Measurements from ENCODE around the gene ANKIB1.
"Not testable (repeated sequence)": the region's sequence is repeated elsewhere in the genome, so short reads cannot be mapped to it uniquely, and the experiment has no call there.

The ANKIB1 gene

DNA sequence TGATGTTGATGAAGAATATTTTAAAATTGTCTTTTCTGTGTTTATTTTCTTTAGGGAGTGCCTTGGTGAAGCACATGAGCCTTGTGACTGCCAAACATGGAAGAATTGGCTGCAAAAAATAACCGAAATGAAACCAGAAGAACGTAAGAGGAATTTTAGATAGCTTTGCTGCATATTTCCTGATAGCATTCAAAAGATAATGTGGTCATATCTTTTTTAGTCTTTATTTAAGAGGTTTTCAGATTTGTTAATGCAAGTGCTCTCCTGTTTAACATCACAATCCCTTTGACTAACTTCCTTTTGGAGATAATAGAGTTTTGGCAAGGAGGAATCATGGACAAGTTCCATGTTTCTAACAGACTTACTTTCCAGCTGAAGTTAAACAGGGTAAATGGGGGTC lies 116.4 kb downstream of the ANKIB1 start:
- peaks cover 23% of the 10 kb centered on the region for H3K36me3 ChIP-seq (ENCODE audit: insufficient read depth, low read depth, low read length)
- H3K9ac ChIP-seq (ENCODE audit: low read depth, low read length): no peak overlapping the region
- peaks cover 3% of the 10 kb centered on the region; the same call in 1 of the 2 replicates for H3K4me1 ChIP-seq (ENCODE audit: insufficient read depth, low read length)
- no peaks in the 10 kb centered on the region for H3K27me3 ChIP-seq (ENCODE audit: insufficient read depth, low read length)
- H3K9me3 ChIP-seq (ENCODE audit: insufficient read depth, low read depth, low read length): no peaks in the 10 kb centered on the region
- H3K4me3 ChIP-seq (ENCODE audit: low read length): no peak overlapping the region
- H3K27ac ChIP-seq (ENCODE audit: low read length): no peak overlapping the region

DNA sequence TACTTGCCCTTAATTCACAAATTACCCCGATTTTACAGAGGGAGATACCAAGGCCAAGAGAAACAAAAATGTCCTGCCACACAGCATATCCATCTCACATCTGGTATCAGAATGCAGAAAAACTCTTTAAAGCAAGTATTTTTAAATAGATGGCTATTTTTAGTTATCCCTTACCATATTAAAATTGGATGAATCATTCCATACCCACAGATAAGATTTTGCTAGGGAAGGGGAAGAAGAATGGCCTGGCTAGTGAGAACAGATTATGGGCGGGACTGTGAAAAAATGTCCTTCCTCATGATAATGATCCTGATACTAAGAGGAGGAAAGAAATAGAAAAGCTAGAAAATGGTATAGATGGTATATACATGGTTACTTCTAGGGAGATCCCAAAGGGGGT lies 121.0 kb downstream of the ANKIB1 start:
- Histone ChIP-seq H3K27ac (ENCODE audit: low read length) (no peak overlapping the region), H3K4me1 (ENCODE audit: insufficient read depth, low read length) (no peaks in the 10 kb centered on the region), H3K27me3 (ENCODE audit: insufficient read depth, low read length) (no peaks in the 10 kb centered on the region), H3K9ac (ENCODE audit: low read depth, low read length) (no peak overlapping the region), H3K36me3 (ENCODE audit: insufficient read depth, low read depth, low read length) (peaks cover 23% of the 10 kb centered on the region), H3K9me3 (ENCODE audit: insufficient read depth, low read depth, low read length) (no peaks in the 10 kb centered on the region), H3K4me3 (ENCODE audit: low read length) (no peak overlapping the region)

DNA sequence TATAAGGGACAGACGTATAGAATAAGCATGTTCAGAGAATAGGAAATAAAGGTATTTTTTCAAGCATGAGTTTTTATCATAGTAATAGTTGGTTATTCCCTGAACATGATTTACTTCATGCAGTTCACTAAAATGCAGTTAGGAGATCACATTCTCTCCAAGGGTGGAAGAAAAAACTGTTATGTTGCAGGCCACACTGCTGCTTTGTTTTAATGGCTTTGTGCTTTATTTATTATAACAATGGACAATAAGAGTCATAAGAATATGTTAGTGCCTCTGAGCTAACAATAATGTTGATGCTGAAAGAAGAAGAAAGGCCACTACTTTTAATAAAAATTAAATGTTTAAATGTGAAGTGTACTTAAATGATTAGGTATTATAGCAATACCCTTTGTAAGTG lies 123.0 kb downstream of the ANKIB1 start:
- H3K4me3 ChIP-seq (ENCODE audit: low read length): no peak overlapping the region
- no peaks in the 10 kb centered on the region for H3K27me3 ChIP-seq (ENCODE audit: insufficient read depth, low read length)
- no peaks in the 10 kb centered on the region for H3K4me1 ChIP-seq (ENCODE audit: insufficient read depth, low read length)
- H3K36me3 ChIP-seq (ENCODE audit: insufficient read depth, low read depth, low read length): peaks cover 15% of the 10 kb centered on the region; the same call in 1 of the 2 replicates
- H3K27ac ChIP-seq (ENCODE audit: low read length): no peak overlapping the region
- H3K9ac ChIP-seq (ENCODE audit: low read depth, low read length): no peak overlapping the region
- no peaks in the 10 kb centered on the region for H3K9me3 ChIP-seq (ENCODE audit: insufficient read depth, low read depth, low read length)

DNA sequence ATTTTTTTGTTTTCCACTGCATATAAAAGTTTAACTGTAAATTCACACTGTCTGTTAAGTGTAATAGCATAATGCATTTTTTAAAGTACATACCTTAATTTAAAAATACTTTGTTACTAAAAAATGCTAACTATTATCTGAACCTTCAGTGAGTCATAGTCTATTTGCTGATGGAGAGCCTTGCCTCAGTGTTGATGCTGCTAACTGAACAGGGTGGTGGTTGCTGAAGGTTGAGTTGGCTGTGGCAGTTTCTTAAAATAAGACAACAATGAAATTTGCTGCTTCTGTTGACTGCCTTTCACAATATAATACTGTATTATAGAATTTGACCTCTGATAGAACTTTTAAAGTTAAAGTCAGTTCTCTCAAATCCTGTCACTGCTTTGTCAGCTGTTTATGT lies 129.2 kb downstream of the ANKIB1 start:
- H3K4me1 ChIP-seq (ENCODE audit: insufficient read depth, low read length): no peaks in the 10 kb centered on the region
- H3K36me3 ChIP-seq (ENCODE audit: insufficient read depth, low read depth, low read length): peaks cover 34% of the 10 kb centered on the region
- no peak overlapping the region for H3K4me3 ChIP-seq (ENCODE audit: low read length)
- no peak overlapping the region for H3K9ac ChIP-seq (ENCODE audit: low read depth, low read length)
- peaks cover 14% of the 10 kb centered on the region for H3K9me3 ChIP-seq (ENCODE audit: insufficient read depth, low read depth, low read length)
- no peak overlapping the region for H3K27ac ChIP-seq (ENCODE audit: low read length)
- H3K27me3 ChIP-seq (ENCODE audit: insufficient read depth, low read length): no peaks in the 10 kb centered on the region

DNA sequence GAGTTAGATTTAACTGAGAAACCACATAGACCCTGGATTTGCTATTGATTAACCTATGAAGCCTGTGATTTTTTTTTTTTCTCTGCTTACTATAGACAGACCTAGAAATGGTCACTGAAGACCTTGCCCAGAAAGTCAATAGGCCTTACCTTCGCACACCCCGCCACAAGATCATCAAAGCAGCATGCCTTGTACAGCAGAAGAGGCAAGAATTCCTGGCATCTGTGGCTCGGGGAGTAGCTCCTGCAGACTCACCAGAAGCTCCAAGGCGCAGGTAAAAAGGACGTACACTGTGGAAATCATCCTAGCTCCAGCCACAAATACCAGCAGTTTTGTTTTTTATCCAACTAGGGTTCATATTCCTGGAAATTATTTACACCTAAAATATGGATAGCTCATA lies 145.3 kb downstream of the ANKIB1 start:
- H3K27me3 ChIP-seq (ENCODE audit: insufficient read depth, low read length): no peaks in the 10 kb centered on the region
- H3K9ac ChIP-seq (ENCODE audit: low read depth, low read length): no peak overlapping the region
- peaks cover 58% of the 10 kb centered on the region for H3K36me3 ChIP-seq (ENCODE audit: insufficient read depth, low read depth, low read length)
- H3K4me1 ChIP-seq (ENCODE audit: insufficient read depth, low read length): no peaks in the 10 kb centered on the region
- no peaks in the 10 kb centered on the region; the same call in 1 of the 2 replicates for H3K9me3 ChIP-seq (ENCODE audit: insufficient read depth, low read depth, low read length)
- no peak overlapping the region for H3K27ac ChIP-seq (ENCODE audit: low read length)
- H3K4me3 ChIP-seq (ENCODE audit: low read length): no peak overlapping the region

DNA sequence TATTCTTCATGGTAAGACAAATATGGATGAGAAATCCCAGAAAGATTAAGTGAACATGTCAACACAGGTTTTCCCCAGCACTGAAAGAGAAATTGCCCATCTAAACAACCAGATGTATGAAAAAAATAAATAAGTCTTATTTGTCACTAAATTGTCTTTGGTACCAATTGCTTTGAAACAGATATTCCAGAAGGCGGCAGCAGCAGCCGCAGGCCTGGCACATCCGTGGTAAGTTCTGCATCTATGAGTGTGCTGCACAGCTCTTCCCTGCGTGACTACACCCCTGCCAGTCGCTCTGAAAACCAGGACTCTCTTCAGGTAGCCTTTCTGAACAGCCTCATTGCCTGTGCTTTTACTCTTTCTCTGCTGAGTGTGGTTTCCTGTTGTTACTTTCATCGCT lies 151.8 kb downstream of the ANKIB1 start:
- Histone ChIP-seq H3K27me3 (ENCODE audit: insufficient read depth, low read length) (no peaks in the 10 kb centered on the region), H3K9me3 (ENCODE audit: insufficient read depth, low read depth, low read length) (no peaks in the 10 kb centered on the region), H3K27ac (ENCODE audit: low read length) (no peak overlapping the region), H3K4me1 (ENCODE audit: insufficient read depth, low read length) (no peaks in the 10 kb centered on the region), H3K36me3 (ENCODE audit: insufficient read depth, low read depth, low read length) (peaks cover 53% of the 10 kb centered on the region), H3K4me3 (ENCODE audit: low read length) (no peak overlapping the region), H3K9ac (ENCODE audit: low read depth, low read length) (no peak overlapping the region)

DNA sequence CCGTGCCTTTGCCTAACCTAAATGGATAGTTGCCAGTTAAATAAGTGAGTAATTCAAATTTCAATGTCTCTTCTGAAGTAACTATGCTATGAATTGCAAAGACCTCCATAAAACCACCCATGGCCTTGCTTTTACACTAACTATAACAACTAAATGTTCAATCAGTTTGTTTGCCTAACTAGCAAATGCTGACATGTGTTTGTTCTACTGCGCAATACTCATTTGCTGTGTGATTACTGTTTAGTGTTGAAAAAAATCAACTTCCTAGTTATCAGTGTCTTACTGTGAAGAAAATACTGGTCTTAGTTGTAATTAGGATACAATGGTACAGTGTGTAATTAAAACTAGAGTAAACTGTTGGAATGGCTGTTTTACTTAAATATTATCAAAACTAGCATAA lies 154.2 kb downstream of the ANKIB1 start:
- Histone ChIP-seq H3K36me3 (ENCODE audit: insufficient read depth, low read depth, low read length) (peaks cover 44% of the 10 kb centered on the region), H3K4me1 (ENCODE audit: insufficient read depth, low read length) (0 out of 2 replicates have a peak, but pooled peaks cover 3% of the 10 kb centered on the region), H3K27me3 (ENCODE audit: insufficient read depth, low read length) (no peaks in the 10 kb centered on the region), H3K27ac (ENCODE audit: low read length) (no peak overlapping the region), H3K4me3 (ENCODE audit: low read length) (no peak overlapping the region), H3K9me3 (ENCODE audit: insufficient read depth, low read depth, low read length) (no peaks in the 10 kb centered on the region), H3K9ac (ENCODE audit: low read depth, low read length) (no peak overlapping the region)

DNA sequence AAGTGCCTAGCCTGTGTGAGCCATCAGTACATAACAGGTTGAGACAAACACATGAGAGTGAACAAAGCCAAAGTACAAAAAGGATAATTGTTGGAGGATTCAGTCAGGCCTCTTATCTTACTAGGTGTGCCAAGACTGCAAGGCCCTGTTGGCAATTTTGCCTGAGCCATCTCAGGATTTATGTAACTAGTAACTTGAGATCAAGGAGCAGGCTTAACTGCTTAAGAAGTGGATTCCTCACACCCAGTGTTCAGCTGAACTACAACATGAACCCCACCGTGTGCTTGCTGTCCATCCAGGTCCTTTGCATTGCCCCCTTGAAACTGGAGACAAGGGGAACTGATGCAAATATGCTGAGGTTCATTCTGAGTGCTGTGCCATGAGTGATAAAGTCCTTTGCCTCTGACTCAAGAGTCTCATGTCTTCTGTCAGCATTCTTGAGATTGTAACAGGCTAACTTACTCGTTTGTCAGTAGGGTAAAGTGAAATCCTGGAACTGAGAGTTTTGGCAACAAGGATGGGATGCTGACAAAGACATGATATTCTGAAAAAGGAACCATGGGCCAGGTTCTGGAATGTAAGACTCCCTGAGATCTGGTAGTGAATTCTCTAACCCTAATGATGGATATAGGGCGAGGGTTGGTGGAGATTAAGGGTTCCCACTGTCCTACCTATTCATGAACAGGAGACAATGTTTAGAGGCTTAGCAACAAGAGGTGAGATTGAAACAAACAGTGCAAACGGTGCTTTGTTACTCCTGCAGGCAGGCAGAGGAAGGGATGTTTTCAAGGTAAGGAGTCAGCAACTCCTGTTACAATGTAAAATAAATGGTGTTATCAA lies 157.4 kb downstream of the ANKIB1 start:
- Histone ChIP-seq H3K27me3 (ENCODE audit: insufficient read depth, low read length) (no peaks in the 10 kb centered on the region), H3K9ac (ENCODE audit: low read depth, low read length) (no peak overlapping the region), H3K36me3 (ENCODE audit: insufficient read depth, low read depth, low read length) (peaks cover 24% of the 10 kb centered on the region), H3K4me3 (ENCODE audit: low read length) (no peak overlapping the region), H3K27ac (ENCODE audit: low read length) (no peak overlapping the region), H3K9me3 (ENCODE audit: insufficient read depth, low read depth, low read length) (no peaks in the 10 kb centered on the region), H3K4me1 (ENCODE audit: insufficient read depth, low read length) (0 out of 2 replicates have a peak, but pooled peaks cover 3% of the 10 kb centered on the region)

DNA sequence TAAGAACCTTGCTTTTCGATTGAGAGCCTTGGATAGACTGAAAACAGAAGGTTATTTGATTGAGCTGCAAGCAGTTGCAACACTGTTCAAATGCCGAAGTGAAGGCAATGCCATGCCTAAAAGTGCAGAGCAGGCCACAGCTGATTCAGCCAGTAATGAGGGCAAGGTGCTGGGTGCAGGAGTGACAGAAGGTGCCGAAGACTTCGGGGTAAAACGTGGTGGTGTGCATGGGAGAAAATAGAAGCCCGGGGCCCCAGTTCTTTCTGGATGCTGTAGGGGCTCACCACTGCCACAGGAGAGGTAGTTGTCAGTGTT lies 157.9 kb downstream of the ANKIB1 start:
- no peak overlapping the region for H3K4me3 ChIP-seq (ENCODE audit: low read length)
- no peaks in the 10 kb centered on the region for H3K27me3 ChIP-seq (ENCODE audit: insufficient read depth, low read length)
- no peak overlapping the region for H3K9ac ChIP-seq (ENCODE audit: low read depth, low read length)
- H3K4me1 ChIP-seq (ENCODE audit: insufficient read depth, low read length): 0 out of 2 replicates have a peak, but pooled peaks cover 3% of the 10 kb centered on the region
- peaks cover 18% of the 10 kb centered on the region for H3K36me3 ChIP-seq (ENCODE audit: insufficient read depth, low read depth, low read length)
- H3K9me3 ChIP-seq (ENCODE audit: insufficient read depth, low read depth, low read length): no peaks in the 10 kb centered on the region
- no peak overlapping the region for H3K27ac ChIP-seq (ENCODE audit: low read length)

DNA sequence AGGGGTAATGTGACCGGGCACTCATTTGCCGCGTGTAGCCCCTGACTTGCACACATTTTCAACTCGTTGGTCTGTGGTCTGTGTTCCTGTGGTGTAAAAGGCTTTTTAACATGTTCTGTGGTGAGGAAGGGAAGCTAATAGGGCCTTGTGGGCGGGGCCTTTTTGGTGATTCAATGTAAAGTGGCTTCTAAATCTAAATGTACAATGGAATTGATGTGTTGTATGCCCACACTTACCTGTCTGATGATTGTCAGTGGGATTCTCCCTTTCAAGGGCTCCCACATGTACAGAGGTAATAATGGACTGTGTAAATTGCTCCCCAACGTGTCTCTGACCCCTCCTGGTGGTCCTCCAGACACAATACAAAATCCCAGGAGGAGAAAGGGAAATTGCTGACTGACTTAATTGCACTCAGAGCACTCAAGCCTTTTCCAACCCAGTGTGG lies 158.4 kb downstream of the ANKIB1 start:
- H3K4me1 ChIP-seq (ENCODE audit: insufficient read depth, low read length): 0 out of 2 replicates have a peak, but pooled peaks cover 3% of the 10 kb centered on the region
- H3K27ac ChIP-seq (ENCODE audit: low read length): no peak overlapping the region
- H3K4me3 ChIP-seq (ENCODE audit: low read length): no peak overlapping the region
- no peaks in the 10 kb centered on the region for H3K27me3 ChIP-seq (ENCODE audit: insufficient read depth, low read length)
- H3K9ac ChIP-seq (ENCODE audit: low read depth, low read length): no peak overlapping the region
- peaks cover 13% of the 10 kb centered on the region for H3K36me3 ChIP-seq (ENCODE audit: insufficient read depth, low read depth, low read length)
- H3K9me3 ChIP-seq (ENCODE audit: insufficient read depth, low read depth, low read length): no peaks in the 10 kb centered on the region

DNA sequence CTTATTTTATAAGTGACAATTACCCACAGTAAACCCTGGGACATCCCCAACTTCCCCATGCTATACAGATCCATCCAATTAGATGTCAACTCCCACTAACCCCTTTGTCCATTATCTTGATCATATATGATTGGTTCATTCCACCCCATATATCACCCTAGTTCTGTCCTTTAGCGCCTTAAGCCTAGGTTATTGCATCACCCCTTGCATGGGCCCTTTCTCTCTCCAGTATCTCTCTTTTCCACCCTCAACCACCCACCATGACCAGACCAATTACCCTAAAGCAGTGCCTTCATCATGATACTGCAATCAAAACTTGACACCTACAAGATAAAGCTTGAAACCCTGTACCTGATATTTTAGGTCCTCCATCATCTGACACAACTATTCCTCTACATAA lies 163.6 kb downstream of the ANKIB1 start:
- Histone ChIP-seq H3K36me3 (ENCODE audit: insufficient read depth, low read depth, low read length) (no peaks in the 10 kb centered on the region), H3K27ac (ENCODE audit: low read length) (no peak overlapping the region), H3K27me3 (ENCODE audit: insufficient read depth, low read length) (no peaks in the 10 kb centered on the region), H3K9ac (ENCODE audit: low read depth, low read length) (no peak overlapping the region), H3K4me3 (ENCODE audit: low read length) (no peak overlapping the region), H3K9me3 (ENCODE audit: insufficient read depth, low read depth, low read length) (no peaks in the 10 kb centered on the region), H3K4me1 (ENCODE audit: insufficient read depth, low read length) (no peaks in the 10 kb centered on the region)

DNA sequence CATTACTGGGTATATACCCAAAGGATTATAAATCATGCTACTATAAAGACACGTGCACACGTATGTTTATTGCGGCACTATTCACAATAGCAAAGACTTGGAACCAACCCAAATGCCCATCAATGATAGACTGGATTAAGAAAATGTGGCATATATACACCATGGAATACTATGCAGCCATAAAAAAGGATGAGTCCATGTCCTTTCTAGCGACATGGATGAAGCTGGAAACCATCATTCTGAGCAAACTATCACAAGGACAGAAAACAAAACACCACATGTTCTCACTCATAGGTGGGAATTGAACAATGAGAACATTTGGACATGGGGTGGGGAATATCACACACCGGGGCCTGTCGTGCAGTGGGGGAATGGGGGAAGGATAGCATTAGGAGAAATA lies 164.4 kb downstream of the ANKIB1 start:
- H3K9me3 ChIP-seq (ENCODE audit: insufficient read depth, low read depth, low read length); H3K4me3 ChIP-seq (ENCODE audit: low read length); H3K27me3 ChIP-seq (ENCODE audit: insufficient read depth, low read length); H3K4me1 ChIP-seq (ENCODE audit: insufficient read depth, low read length); H3K9ac ChIP-seq (ENCODE audit: low read depth, low read length); H3K36me3 ChIP-seq (ENCODE audit: insufficient read depth, low read depth, low read length); H3K27ac ChIP-seq (ENCODE audit: low read length): not testable (repeated sequence)
